SK-N-SH treated with all-trans-retinoic acid at 6 μM for 48 hours (cell line): ENCODE measurements around the gene ADGRB3.

Source experiments
- ATAC-seq: fragments of 200-7000 bp; cut with Tn5 transposase; 3 replicates; pipeline ENCODE4 v1.9.1; 2020; ENCODE audit warnings: mild to moderate bottlenecking, moderate library complexity
- BACH2 ChIP-seq: fragments of 250-450 bp; sonication (Bioruptor Pico); IDR thresholded peaks from 2 replicates; pipeline ENCODE4 v1.9.0; 2021; ENCODE audit warnings: mild to moderate bottlenecking, borderline replicate concordance
- CSDC2 ChIP-seq: fragments of 250-450 bp; sonication (Bioruptor Pico); IDR thresholded peaks from 2 replicates; pipeline ENCODE4 v1.5.0; 2020; ENCODE audit warnings: mild to moderate bottlenecking, moderate library complexity
- ESRRG ChIP-seq: fragments of 250-450 bp; sonication (Bioruptor Pico); IDR thresholded peaks from 2 replicates; pipeline ENCODE4 v1.6.1; 2021; ENCODE audit warnings: mild to moderate bottlenecking
- GLIS3 ChIP-seq: fragments of 250-450 bp; sonication (Bioruptor Pico); IDR thresholded peaks from 2 replicates; pipeline ENCODE4 v1.5.0; 2020; ENCODE audit warnings: mild to moderate bottlenecking, moderate library complexity
- ISL1 ChIP-seq: fragments of 250-450 bp; sonication (Bioruptor Pico); IDR thresholded peaks from 2 replicates; pipeline ENCODE4 v2.1.2; 2022; ENCODE audit warnings: mild to moderate bottlenecking, moderate library complexity
- PATZ1 ChIP-seq: fragments of 250-450 bp; sonication (Bioruptor Pico); IDR thresholded peaks from 2 replicates; pipeline ENCODE4 v1.8.0; 2020; ENCODE audit warnings: mild to moderate bottlenecking, moderate library complexity, borderline replicate concordance
- POU6F1 ChIP-seq: fragments of 250-450 bp; sonication (Bioruptor Pico); IDR thresholded peaks from 2 replicates; pipeline ENCODE4 v1.8.0; 2021; ENCODE audit warnings: low read depth, mild to moderate bottlenecking, moderate library complexity, borderline replicate concordance
- PPARA ChIP-seq: fragments of 250-450 bp; sonication (Bioruptor Pico); IDR thresholded peaks from 2 replicates; pipeline ENCODE4 v1.5.0; 2020; ENCODE audit warnings: mild to moderate bottlenecking, borderline replicate concordance
- RARB ChIP-seq: fragments of 250-450 bp; sonication (Bioruptor Pico); IDR thresholded peaks from 2 replicates; pipeline ENCODE4 v1.8.0; 2021; ENCODE audit warnings: mild to moderate bottlenecking, moderate library complexity
- TCF4 ChIP-seq: fragments of 250-450 bp; sonication (Bioruptor Pico); IDR thresholded peaks from 2 replicates; pipeline ENCODE4 v1.8.0; 2021; ENCODE audit warnings: mild to moderate bottlenecking, moderate library complexity, borderline replicate concordance
- TSHZ2 ChIP-seq: fragments of 250-450 bp; sonication (Bioruptor Pico); IDR thresholded peaks from 2 replicates; pipeline ENCODE4 v1.5.0; 2020; ENCODE audit warnings: mild to moderate bottlenecking, moderate library complexity
- ZC3H10 ChIP-seq: fragments of 250-450 bp; sonication (Bioruptor Pico); IDR thresholded peaks from 2 replicates; pipeline ENCODE4 v1.5.1; 2021; ENCODE audit warnings: mild to moderate bottlenecking, moderate library complexity
- ZFP3 ChIP-seq: fragments of 250-450 bp; sonication (Bioruptor Pico); IDR thresholded peaks from 2 replicates; pipeline ENCODE4 v1.5.0; 2020; ENCODE audit warnings: mild to moderate bottlenecking, moderate library complexity
- ZFP30 ChIP-seq: fragments of 450-650 bp; formaldehyde crosslinking; IDR thresholded peaks from 2 replicates; pipeline ENCODE4 v1.5.0; 2022; ENCODE audit warnings: mild to moderate bottlenecking, moderate library complexity
- ZNF8 ChIP-seq: fragments of 450-650 bp; formaldehyde crosslinking; IDR thresholded peaks from 2 replicates; pipeline ENCODE4 v1.5.0; 2020; ENCODE audit warnings: mild to moderate bottlenecking, moderate library complexity

Gene ADGRB3

GRCh38 chr6:69128411-69128810 lies 493.3 kb downstream of the ADGRB3 start (continued):
- TF ChIP-seq TSHZ2 (CRISPR knock-in tag): no peak
- no peak for TF ChIP-seq ESRRG (CRISPR knock-in tag)

GRCh38 chr6:69129046-69129445 lies 494.0 kb downstream of the ADGRB3 start:
- ATAC-seq: no peak
- 0 out of 2 replicates have a peak, but pooled peaks have one; percentile 37 for TF ChIP-seq ZFP30
- no peak for TF ChIP-seq TCF4 (CRISPR knock-in tag)
- TF ChIP-seq POU6F1 (CRISPR knock-in tag): no peak
- no peak for TF ChIP-seq PATZ1 (CRISPR knock-in tag)
- TF ChIP-seq CSDC2 (CRISPR knock-in tag): no peak
- no peak for TF ChIP-seq PPARA (CRISPR knock-in tag)
- TF ChIP-seq ISL1 (CRISPR knock-in tag): peak; percentile 31; the same call in 1 of the 2 replicates
- TF ChIP-seq BACH2 (CRISPR knock-in tag): no peak
- no peak for TF ChIP-seq ZNF8 (CRISPR knock-in tag)
- TF ChIP-seq RARB (CRISPR knock-in tag): no peak

- ATAC-seq: no peak
- TF ChIP-seq BACH2 (CRISPR knock-in tag) (no peak), TCF4 (CRISPR knock-in tag) (no peak), TSHZ2 (CRISPR knock-in tag) (no peak), PPARA (CRISPR knock-in tag) (no peak), ISL1 (CRISPR knock-in tag) (no peak)
Observed at GRCh38 chr6:69135927-69136326, 500.8 kb downstream of the ADGRB3 start.

DNA sequence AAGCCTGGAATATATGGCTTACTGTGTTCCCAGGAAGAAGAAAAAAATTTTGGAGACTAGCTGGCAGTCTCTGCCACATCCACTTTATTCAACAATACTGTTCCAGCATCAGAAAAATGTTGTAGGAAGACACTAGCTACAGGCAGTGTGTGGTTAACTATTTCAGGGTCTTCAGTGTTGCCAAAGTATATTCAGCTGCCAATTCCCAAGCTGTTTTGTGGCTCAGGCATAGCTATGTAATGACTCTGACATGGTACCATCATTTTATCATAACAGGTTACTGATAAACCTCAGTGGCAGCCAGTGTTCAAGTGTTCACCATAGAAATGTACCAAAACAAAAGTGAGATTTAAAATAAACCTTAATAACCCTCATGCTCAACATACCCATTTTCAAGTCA lies 503.1 kb downstream of the ADGRB3 start:
- TF ChIP-seq ISL1 (CRISPR knock-in tag) (peak; percentile 39), PPARA (CRISPR knock-in tag) (no peak)
- ATAC-seq: no peak

- no peak for ATAC-seq
- TF ChIP-seq ISL1 (CRISPR knock-in tag) (peak; percentile 60), GLIS3 (CRISPR knock-in tag) (no peak), ZNF8 (CRISPR knock-in tag) (no peak), ZFP3 (no peak), PPARA (CRISPR knock-in tag) (no peak), ZC3H10 (CRISPR knock-in tag) (no peak), CSDC2 (CRISPR knock-in tag) (no peak), BACH2 (CRISPR knock-in tag) (no peak), PATZ1 (CRISPR knock-in tag) (no peak)
Observed at GRCh38 chr6:69138893-69139494, 503.9 kb downstream of the ADGRB3 start.
